Measurements from ENCODE around the gene FAM110D. TPM values are rescaled to one million over a fixed set of nuclear protein-coding genes. Genes with fewer than 3 reads are reported as not detected.

FAM110D gene
- total RNA-seq, 1 experiment from 2014 or later: 0.05 TPM

- POLR2A ChIA-PET: interaction anchor here (0.7 kb wide), 1 partner anchor 16 kb away, joined by 3 read pairs; no protein-coding TSS in a partner anchor
- in situ Hi-C loops (cut with HindIII; ENCODE audit: low pct_unique_long_range_greater_than_20kb, low sequenced_read_pairs) (no loop called here), intact Hi-C loops (cut with micrococcal nuclease; ENCODE audit: unreplicated experiment) (no loop called here)
- TF ChIP-seq, protein P1, sequence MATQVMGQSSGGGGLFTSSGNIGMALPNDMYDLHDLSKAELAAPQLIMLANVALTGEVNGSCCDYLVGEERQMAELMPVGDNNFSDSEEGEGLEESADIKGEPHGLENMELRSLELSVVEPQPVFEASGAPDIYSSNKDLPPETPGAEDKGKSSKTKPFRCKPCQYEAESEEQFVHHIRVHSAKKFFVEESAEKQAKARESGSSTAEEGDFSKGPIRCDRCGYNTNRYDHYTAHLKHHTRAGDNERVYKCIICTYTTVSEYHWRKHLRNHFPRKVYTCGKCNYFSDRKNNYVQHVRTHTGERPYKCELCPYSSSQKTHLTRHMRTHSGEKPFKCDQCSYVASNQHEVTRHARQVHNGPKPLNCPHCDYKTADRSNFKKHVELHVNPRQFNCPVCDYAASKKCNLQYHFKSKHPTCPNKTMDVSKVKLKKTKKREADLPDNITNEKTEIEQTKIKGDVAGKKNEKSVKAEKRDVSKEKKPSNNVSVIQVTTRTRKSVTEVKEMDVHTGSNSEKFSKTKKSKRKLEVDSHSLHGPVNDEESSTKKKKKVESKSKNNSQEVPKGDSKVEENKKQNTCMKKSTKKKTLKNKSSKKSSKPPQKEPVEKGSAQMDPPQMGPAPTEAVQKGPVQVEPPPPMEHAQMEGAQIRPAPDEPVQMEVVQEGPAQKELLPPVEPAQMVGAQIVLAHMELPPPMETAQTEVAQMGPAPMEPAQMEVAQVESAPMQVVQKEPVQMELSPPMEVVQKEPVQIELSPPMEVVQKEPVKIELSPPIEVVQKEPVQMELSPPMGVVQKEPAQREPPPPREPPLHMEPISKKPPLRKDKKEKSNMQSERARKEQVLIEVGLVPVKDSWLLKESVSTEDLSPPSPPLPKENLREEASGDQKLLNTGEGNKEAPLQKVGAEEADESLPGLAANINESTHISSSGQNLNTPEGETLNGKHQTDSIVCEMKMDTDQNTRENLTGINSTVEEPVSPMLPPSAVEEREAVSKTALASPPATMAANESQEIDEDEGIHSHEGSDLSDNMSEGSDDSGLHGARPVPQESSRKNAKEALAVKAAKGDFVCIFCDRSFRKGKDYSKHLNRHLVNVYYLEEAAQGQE (IDR thresholded peaks at IDR 0.05; ENCODE audit: insufficient read depth in 1 of 2, low read depth in 2 of 2, low read length in 1 of 2): no peak
- no peak for TF ChIP-seq SIN3A (IDR thresholded peaks at IDR 0.05; ENCODE audit: borderline replicate concordance, insufficient read depth, low read depth, low read length)
- TF ChIP-seq, protein P2, sequence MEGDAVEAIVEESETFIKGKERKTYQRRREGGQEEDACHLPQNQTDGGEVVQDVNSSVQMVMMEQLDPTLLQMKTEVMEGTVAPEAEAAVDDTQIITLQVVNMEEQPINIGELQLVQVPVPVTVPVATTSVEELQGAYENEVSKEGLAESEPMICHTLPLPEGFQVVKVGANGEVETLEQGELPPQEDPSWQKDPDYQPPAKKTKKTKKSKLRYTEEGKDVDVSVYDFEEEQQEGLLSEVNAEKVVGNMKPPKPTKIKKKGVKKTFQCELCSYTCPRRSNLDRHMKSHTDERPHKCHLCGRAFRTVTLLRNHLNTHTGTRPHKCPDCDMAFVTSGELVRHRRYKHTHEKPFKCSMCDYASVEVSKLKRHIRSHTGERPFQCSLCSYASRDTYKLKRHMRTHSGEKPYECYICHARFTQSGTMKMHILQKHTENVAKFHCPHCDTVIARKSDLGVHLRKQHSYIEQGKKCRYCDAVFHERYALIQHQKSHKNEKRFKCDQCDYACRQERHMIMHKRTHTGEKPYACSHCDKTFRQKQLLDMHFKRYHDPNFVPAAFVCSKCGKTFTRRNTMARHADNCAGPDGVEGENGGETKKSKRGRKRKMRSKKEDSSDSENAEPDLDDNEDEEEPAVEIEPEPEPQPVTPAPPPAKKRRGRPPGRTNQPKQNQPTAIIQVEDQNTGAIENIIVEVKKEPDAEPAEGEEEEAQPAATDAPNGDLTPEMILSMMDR (IDR thresholded peaks at IDR 0.05): no peak
- no peak for TF ChIP-seq TCF7L2 (IDR thresholded peaks at IDR 0.05; ENCODE audit: low read depth, low read length)
- no peak for TF ChIP-seq POLR2AphosphoS5 (IDR thresholded peaks at IDR 0.05; ENCODE audit: low read depth, low read length)
- peaks cover 36% of the 10 kb centered on the region for H3K4me1 ChIP-seq (ENCODE audit: control insufficient read depth, insufficient read depth, low read length)
- no TSS peak for BruUV-seq (replicated peaks)
- H3K9me3 ChIP-seq (ENCODE audit: control insufficient read depth, insufficient read depth, low read depth, low read length): no peaks in the 10 kb centered on the region
- peak overlapping the region; percentile 80; the same call in 1 of the 2 replicates for H3K27ac ChIP-seq (ENCODE audit: low read length)
- H3K27me3 ChIP-seq (ENCODE audit: control insufficient read depth, insufficient read depth, low read length): no peaks in the 10 kb centered on the region
- no peak overlapping the region for H3K4me3 ChIP-seq (ENCODE audit: low read depth in 2 of 2, low read length in 2 of 2)
- H3K36me3 ChIP-seq (ENCODE audit: control insufficient read depth, insufficient read depth, low read length): no peaks in the 10 kb centered on the region
- no peak for ATAC-seq
- no peak for DNase-seq (ENCODE audit: low read depth, low spot score)
- CTCF ChIA-PET: no interaction called here
These were observed 33.5 kb upstream of the FAM110D start for GRCh38 chr1:26125382-26125781.

DNA sequence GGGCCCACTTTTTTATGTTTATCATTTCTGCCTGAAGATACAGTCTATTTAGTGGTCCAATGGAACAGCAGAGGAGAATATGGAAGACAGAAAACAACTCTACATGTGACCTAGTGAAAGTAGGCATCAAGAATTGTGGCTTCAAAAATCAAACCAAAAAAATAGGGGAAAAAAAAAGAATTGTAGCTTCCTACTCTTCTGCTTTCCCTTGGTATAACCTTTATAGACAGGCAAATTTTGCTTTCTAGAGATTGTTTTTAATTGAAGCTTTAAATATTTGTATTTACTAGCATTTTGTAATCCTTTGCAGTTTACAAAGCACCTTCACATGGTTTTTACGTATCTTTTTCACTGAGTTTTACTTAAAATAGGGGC, 32.9 kb upstream of the FAM110D start:
- peak overlapping the region; percentile 80 for H3K27ac ChIP-seq (ENCODE audit: low read length)
- DNase-seq (ENCODE audit: low read depth, low spot score): no peak
- POLR2A ChIA-PET: interaction anchor here (0.6 to 0.7 kb wide), 2 partner anchors 82 to 125 kb away, joined by 3 to 5 read pairs; no protein-coding TSS in a partner anchor
- H3K4me3 ChIP-seq (ENCODE audit: low read depth in 2 of 2, low read length in 2 of 2): peak overlapping the region in 1 of 2 experiments; percentile 10; a peak in 1 of 4 replicates
- H3K36me3 ChIP-seq (ENCODE audit: control insufficient read depth, insufficient read depth, low read length): no peaks in the 10 kb centered on the region
- CTCF ChIA-PET: no interaction called here
- H3K4me1 ChIP-seq (ENCODE audit: control insufficient read depth, insufficient read depth, low read length): peaks cover 36% of the 10 kb centered on the region
- no peaks in the 10 kb centered on the region for H3K27me3 ChIP-seq (ENCODE audit: control insufficient read depth, insufficient read depth, low read length)
- TF ChIP-seq, protein P1 (IDR thresholded peaks at IDR 0.05; ENCODE audit: insufficient read depth in 1 of 2, low read depth in 2 of 2, low read length in 1 of 2): no peak
- TF ChIP-seq SIN3A (IDR thresholded peaks at IDR 0.05; ENCODE audit: borderline replicate concordance, insufficient read depth, low read depth, low read length): no peak
- TF ChIP-seq TCF7L2 (IDR thresholded peaks at IDR 0.05; ENCODE audit: low read depth, low read length): no peak
- TF ChIP-seq, protein P2 (IDR thresholded peaks at IDR 0.05): no peak
- no peak for TF ChIP-seq POLR2AphosphoS5 (IDR thresholded peaks at IDR 0.05; ENCODE audit: low read depth, low read length)
- ATAC-seq: no peak
- BruUV-seq (replicated peaks): no TSS peak
- H3K9me3 ChIP-seq (ENCODE audit: control insufficient read depth, insufficient read depth, low read depth, low read length): no peaks in the 10 kb centered on the region
- intact Hi-C loops (cut with micrococcal nuclease; ENCODE audit: unreplicated experiment): no loop called here
- in situ Hi-C loops (cut with HindIII; ENCODE audit: low pct_unique_long_range_greater_than_20kb, low sequenced_read_pairs): no loop called here

Data from Panc1 (cell line).